SK-N-SH (cell line): Measurements from ENCODE around the gene PDCL2. TPM values are rescaled to one million over a fixed set of nuclear protein-coding genes. Genes with fewer than 3 reads are reported as not detected.

ENCODE experiments used
- CTCF ChIA-PET: fragments of 300-600, 350-600 bp; formaldehyde crosslinking; extraction: SDS; loops from one replicate; lab custom pipeline; 2021; lab: Yijun Ruan, JAX
- POLR2A ChIA-PET: fragments of 350-600 bp; sonication (Branson Sonifier 250); formaldehyde crosslinking; extraction: SDS; loops from one replicate; lab custom pipeline; 2020; ENCODE audit warnings: antibody characterized with exemption, inconsistent platforms; lab: Yijun Ruan, JAX
- DNase-seq: peaks from one replicate; pipeline ENCODE4 v3.0.0; 2012
- H2AFZ ChIP-seq: fragments of 200-600 bp; sonication (generic); 2 replicates; pipeline ENCODE4 v1.8.1; 2016; ENCODE audit warnings: antibody characterized with exemption, mild to moderate bottlenecking, low read depth
- H3F3A ChIP-seq: fragments of 200-600 bp; sonication (generic); replicated peaks from 2 replicates; pipeline ENCODE3; 2016; ENCODE audit warnings: antibody characterized with exemption, mild to moderate bottlenecking; ENCODE audit not compliant: insufficient read depth
- H3K27ac ChIP-seq, 2 experiments: fragments of 200-500 bp in 1 of 2; fragments of 200-600 bp in 1 of 2; sonication (Bioruptor generic) in 1 of 2; sonication (generic), shearing (Covaris generic) in 1 of 2; 2 replicates each; pipeline versions ENCODE4 v1.5.1 to v1.6.1; 2014 to 2016; ENCODE audit warnings: low read depth in 2 of 2, inconsistent platforms in 1 of 2, low read length in 1 of 2, mild to moderate bottlenecking in 1 of 2, mixed read lengths in 1 of 2
- H3K27me3 ChIP-seq: fragments of 200-600 bp; sonication (generic), shearing (Covaris generic); 2 replicates; pipeline ENCODE4 v1.6.1; 2016; ENCODE audit warnings: mixed run types; ENCODE audit not compliant: insufficient read depth
- H3K36me3 ChIP-seq, 2 experiments: fragments of 200-500 bp in 1 of 2; fragments of 200-600 bp in 1 of 2; sonication (Bioruptor generic) in 1 of 2; sonication (generic) in 1 of 2; replicated peaks in 1 of 2; 2 replicates each; pipeline versions ENCODE3 to v1.5.1; 2014 to 2016; ENCODE audit warnings: low read length in 1 of 2, mild to moderate bottlenecking in 1 of 2; ENCODE audit not compliant: insufficient read depth in 2 of 2, control insufficient read depth in 1 of 2
- H3K4me1 ChIP-seq, 2 experiments: fragments of 200-500 bp in 1 of 2; fragments of 200-600 bp in 1 of 2; sonication (Bioruptor generic) in 1 of 2; sonication (generic), shearing (Covaris generic) in 1 of 2; 2 replicates each; pipeline versions ENCODE4 v1.5.1 to v1.6.1; 2014 to 2016; ENCODE audit warnings: low read depth in 1 of 2, low read length in 1 of 2, mixed run types in 1 of 2; ENCODE audit not compliant: insufficient read depth in 2 of 2, control insufficient read depth in 1 of 2
- H3K4me2 ChIP-seq: fragments of 200-600 bp; sonication (generic), shearing (Covaris generic); 2 replicates; pipeline ENCODE4 v1.6.1; 2017; ENCODE audit warnings: mixed run types
- H3K4me3 ChIP-seq, 2 experiments: fragments of 200-500 bp in 1 of 2; fragments of 200-600 bp in 1 of 2; sonication (Bioruptor generic) in 1 of 2; sonication (generic), shearing (Covaris generic) in 1 of 2; 2 replicates each; pipeline versions ENCODE4 v1.5.1 to v1.8.1; 2014 to 2016; ENCODE audit warnings: low read depth in 2 of 2, inconsistent platforms in 1 of 2, low read length in 1 of 2, mild to moderate bottlenecking in 1 of 2, mixed read lengths in 1 of 2, moderate library complexity in 1 of 2
- H3K79me2 ChIP-seq: fragments of 200-600 bp; sonication (generic); 2 replicates; pipeline ENCODE4 v1.8.1; 2017; ENCODE audit warnings: mild to moderate bottlenecking; ENCODE audit not compliant: insufficient read depth
- H3K9ac ChIP-seq: fragments of 200-600 bp; sonication (generic); 2 replicates; pipeline ENCODE4 v1.6.1; 2017; ENCODE audit warnings: mixed run types
- H3K9me2 ChIP-seq: fragments of 200-600 bp; sonication (generic); 2 replicates; pipeline ENCODE4 v1.6.1; 2017; ENCODE audit warnings: mixed run types
- H3K9me3 ChIP-seq: fragments of 200-600 bp; sonication (generic); 2 replicates; pipeline ENCODE4 v1.6.1; 2017; ENCODE audit warnings: mixed run types, mild to moderate bottlenecking, moderate library complexity
- H4K20me1 ChIP-seq: fragments of 200-600 bp; sonication (generic); 2 replicates; pipeline ENCODE4 v1.6.1; 2017; ENCODE audit warnings: mild to moderate bottlenecking, mixed run types; ENCODE audit not compliant: insufficient read depth
- ELF1 ChIP-seq: IDR thresholded peaks from 2 replicates; pipeline ENCODE4 v1.4.0; 2012
- FOXM1 ChIP-seq: IDR thresholded peaks from 2 replicates; pipeline ENCODE4 v1.4.0; 2012; ENCODE audit warnings: low read depth, mild to moderate bottlenecking
- GABPA ChIP-seq: IDR thresholded peaks from 2 replicates; pipeline ENCODE4 v1.4.0; 2012; ENCODE audit warnings: low read depth, mild to moderate bottlenecking
- RCOR1 ChIP-seq: fragments of 150-350 bp; IDR thresholded peaks from 2 replicates; pipeline ENCODE4 v1.6.1; 2017; ENCODE audit warnings: antibody characterized with exemption, low read length
- RFX5 ChIP-seq: IDR thresholded peaks from 2 replicates; pipeline ENCODE4 v1.6.1; 2012; ENCODE audit warnings: mild to moderate bottlenecking, improper control_type of control experiment, low read length
- TCF12 ChIP-seq: IDR thresholded peaks from 2 replicates; pipeline ENCODE4 v1.4.0; 2012
- USF1 ChIP-seq: IDR thresholded peaks from 2 replicates; pipeline ENCODE4 v1.4.0; 2012; ENCODE audit warnings: low read depth, borderline replicate concordance
- YY1 ChIP-seq: IDR thresholded peaks from 2 replicates; pipeline ENCODE4 v1.4.0; 2012; ENCODE audit warnings: low read depth, mild to moderate bottlenecking
- WGBS: methylation state at CpG from one replicate; pipeline ENCODE4 v1.1.6; 2017; ENCODE audit warnings: low lambda C conversion rate; 5-methylcytosine and 5-hydroxymethylcytosine counted together
- polyA plus RNA-seq, 3 experiments: library from polyadenylated mRNA; depleted of rRNA; stranded (reverse); fragments of >200 nt; gene quantifications; 2 replicates each; pipeline ENCODE4 v1.2.3, GENCODE V29; 2012

PDCL2 gene
- polyA plus RNA-seq, 1 of the 3 experiments (the other 2 are of a cell fraction), result not detected

- H2AFZ ChIP-seq, result no peak overlapping the region
- no peak for DNase-seq
- POLR2A ChIA-PET, result no interaction called here
- H3K4me1 ChIP-seq, result no peaks in the 10 kb centered on the region
- 17% methylated on average over 1 of the region's 1 CpG for WGBS
- H3K9me2 ChIP-seq, result no peaks in the 10 kb centered on the region
- no peaks in the 10 kb centered on the region for H3F3A ChIP-seq
- H3K79me2 ChIP-seq, result no peaks in the 10 kb centered on the region
- no peaks in the 10 kb centered on the region for H3K27me3 ChIP-seq
- CTCF ChIA-PET, result no interaction called here
- no peak overlapping the region for H3K9ac ChIP-seq
- H4K20me1 ChIP-seq, result no peaks in the 10 kb centered on the region
- H3K9me3 ChIP-seq, result 0 out of 2 replicates have a peak, but pooled peaks cover 7% of the 10 kb centered on the region
- no peaks in the 10 kb centered on the region for H3K36me3 ChIP-seq
- H3K4me3 ChIP-seq, result no peak overlapping the region
- H3K4me2 ChIP-seq, result no peak overlapping the region
- H3K27ac ChIP-seq, result no peak overlapping the region
- TF ChIP-seq RFX5, result no peak
- no peak for TF ChIP-seq FOXM1
Observed at GRCh38 chr4:55574252-55574651, 17.8 kb downstream of the PDCL2 start.

- H3K9ac ChIP-seq, result no peak overlapping the region
- H3K9me2 ChIP-seq, result no peaks in the 10 kb centered on the region
- H3K4me2 ChIP-seq, result no peak overlapping the region
- H3K27ac ChIP-seq, result no peak overlapping the region
- no peak for DNase-seq
- H3K36me3 ChIP-seq, result no peaks in the 10 kb centered on the region
- no peak overlapping the region for H2AFZ ChIP-seq
- WGBS, result 55% methylated on average over 3 of the region's 3 CpGs
- ChIA-PET CTCF (no interaction called here), POLR2A (no interaction called here)
- H3K9me3 ChIP-seq, result 0 out of 2 replicates have a peak, but pooled peaks cover 7% of the 10 kb centered on the region
- H3F3A ChIP-seq, result no peaks in the 10 kb centered on the region
- H3K79me2 ChIP-seq, result no peaks in the 10 kb centered on the region
- H3K27me3 ChIP-seq, result no peaks in the 10 kb centered on the region
- no peak for TF ChIP-seq GABPA
- H3K4me3 ChIP-seq, result no peak overlapping the region
- H4K20me1 ChIP-seq, result no peaks in the 10 kb centered on the region
- no peaks in the 10 kb centered on the region for H3K4me1 ChIP-seq
Observed at GRCh38 chr4:55571806-55572205, 20.2 kb downstream of the PDCL2 start.

DNA sequence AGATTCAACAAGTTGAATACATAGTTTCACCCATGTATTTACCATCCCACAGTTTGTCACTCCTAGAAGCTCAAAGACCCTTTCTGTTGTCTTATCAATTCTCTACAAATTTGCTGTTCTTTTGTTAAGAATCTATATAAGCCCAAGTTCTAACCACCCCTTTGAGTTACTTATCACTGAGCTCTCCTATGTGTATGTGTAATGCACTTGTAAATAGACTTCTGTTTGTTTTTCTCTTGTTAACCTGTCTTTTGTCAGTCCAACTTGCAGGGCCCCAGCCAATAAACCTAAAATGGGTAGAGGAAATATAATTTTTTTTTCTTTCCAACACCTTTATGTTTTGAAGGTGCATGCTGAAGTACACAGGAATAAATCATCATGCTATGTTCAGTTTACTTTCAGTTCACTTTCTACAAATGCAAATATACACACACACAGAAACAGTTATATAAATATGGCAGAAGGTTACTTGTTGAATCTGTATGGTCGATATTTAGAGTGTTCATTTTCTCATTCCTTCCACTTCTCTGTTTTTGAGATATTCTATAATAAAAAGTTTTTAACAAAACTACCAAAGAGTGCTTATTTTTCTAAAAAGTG is 23.0 kb downstream of the PDCL2 start:
- DNase-seq, result no peak
- TF ChIP-seq RCOR1, result no peak
- TF ChIP-seq YY1, result no peak
- TF ChIP-seq TCF12, result no peak
- no peak for TF ChIP-seq ELF1
- TF ChIP-seq USF1, result no peak
- Histone ChIP-seq H3K79me2 (no peaks in the 10 kb centered on the region), H4K20me1 (no peaks in the 10 kb centered on the region), H3K4me3 (no peak overlapping the region), H3K27ac (no peak overlapping the region), H3F3A (no peaks in the 10 kb centered on the region), H2AFZ (no peak overlapping the region), H3K4me2 (no peak overlapping the region), H3K27me3 (no peaks in the 10 kb centered on the region), H3K36me3 (no peaks in the 10 kb centered on the region), H3K9ac (no peak overlapping the region), H3K4me1 (no peaks in the 10 kb centered on the region), H3K9me3 (no peaks in the 10 kb centered on the region), H3K9me2 (no peaks in the 10 kb centered on the region)
- ChIA-PET POLR2A (no interaction called here), CTCF (interaction anchor here (1.5 kb wide), 1 partner anchor 14 kb away, joined by 3 read pairs; no protein-coding TSS in a partner anchor)
- 30% methylated on average over 1 of the region's 1 CpG for WGBS
